ENCODE measurements around the gene PDE7B. TPM values are rescaled to one million over a fixed set of nuclear protein-coding genes. Genes with fewer than 3 reads are reported as not detected.

Gene PDE7B
- total RNA-seq, 3 donors from 2014 or later: 2.1 to 4.0 (median 2.2) TPM

DNA sequence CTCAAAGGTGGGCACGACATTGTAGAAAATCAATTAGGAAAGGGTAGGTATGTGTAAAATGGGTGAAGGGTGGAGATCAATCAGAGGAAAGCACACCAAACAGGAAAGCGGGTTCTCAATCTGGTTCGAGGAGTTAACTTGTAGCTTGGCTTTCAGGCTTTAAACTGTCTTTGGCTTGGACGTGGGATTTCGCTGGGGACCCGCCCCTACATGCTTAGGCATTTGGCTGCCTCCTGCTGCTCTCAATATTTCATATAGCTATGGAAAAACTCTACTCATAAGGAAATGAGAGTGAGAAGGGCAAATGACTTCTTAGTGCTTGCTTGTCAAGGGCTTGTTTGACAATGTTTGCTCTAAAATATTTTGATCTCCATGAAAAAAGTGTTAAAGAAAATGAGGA, 38.1 kb upstream of the PDE7B start:
- TF ChIP-seq, protein P1, sequence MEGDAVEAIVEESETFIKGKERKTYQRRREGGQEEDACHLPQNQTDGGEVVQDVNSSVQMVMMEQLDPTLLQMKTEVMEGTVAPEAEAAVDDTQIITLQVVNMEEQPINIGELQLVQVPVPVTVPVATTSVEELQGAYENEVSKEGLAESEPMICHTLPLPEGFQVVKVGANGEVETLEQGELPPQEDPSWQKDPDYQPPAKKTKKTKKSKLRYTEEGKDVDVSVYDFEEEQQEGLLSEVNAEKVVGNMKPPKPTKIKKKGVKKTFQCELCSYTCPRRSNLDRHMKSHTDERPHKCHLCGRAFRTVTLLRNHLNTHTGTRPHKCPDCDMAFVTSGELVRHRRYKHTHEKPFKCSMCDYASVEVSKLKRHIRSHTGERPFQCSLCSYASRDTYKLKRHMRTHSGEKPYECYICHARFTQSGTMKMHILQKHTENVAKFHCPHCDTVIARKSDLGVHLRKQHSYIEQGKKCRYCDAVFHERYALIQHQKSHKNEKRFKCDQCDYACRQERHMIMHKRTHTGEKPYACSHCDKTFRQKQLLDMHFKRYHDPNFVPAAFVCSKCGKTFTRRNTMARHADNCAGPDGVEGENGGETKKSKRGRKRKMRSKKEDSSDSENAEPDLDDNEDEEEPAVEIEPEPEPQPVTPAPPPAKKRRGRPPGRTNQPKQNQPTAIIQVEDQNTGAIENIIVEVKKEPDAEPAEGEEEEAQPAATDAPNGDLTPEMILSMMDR (IDR thresholded peaks at IDR 0.05): no peak
- DNase-seq (no peak), ATAC-seq (no peak)
- intact Hi-C loops (cut with DNase I, micrococcal nuclease): no loop called here
- Histone ChIP-seq H3K36me3 (ENCODE audit: low read depth) (no peaks in the 10 kb centered on the region), H3K4me3 (no peak overlapping the region), H3K4me1 (ENCODE audit: low read depth) (no peaks in the 10 kb centered on the region), H3K9me3 (no peaks in the 10 kb centered on the region)

- ATAC-seq (no peak), DNase-seq (no peak)
- intact Hi-C loops (cut with DNase I, micrococcal nuclease): no loop called here
- no peaks in the 10 kb centered on the region for H3K36me3 ChIP-seq (ENCODE audit: low read depth)
- TF ChIP-seq, protein P1 (IDR thresholded peaks at IDR 0.05): no peak
- H3K4me1 ChIP-seq (ENCODE audit: low read depth): no peaks in the 10 kb centered on the region
- H3K4me3 ChIP-seq: no peak overlapping the region
- no peaks in the 10 kb centered on the region for H3K9me3 ChIP-seq
Measured at GRCh38 chr6:135814043-135814442, 37.5 kb upstream of the PDE7B start.

DNA sequence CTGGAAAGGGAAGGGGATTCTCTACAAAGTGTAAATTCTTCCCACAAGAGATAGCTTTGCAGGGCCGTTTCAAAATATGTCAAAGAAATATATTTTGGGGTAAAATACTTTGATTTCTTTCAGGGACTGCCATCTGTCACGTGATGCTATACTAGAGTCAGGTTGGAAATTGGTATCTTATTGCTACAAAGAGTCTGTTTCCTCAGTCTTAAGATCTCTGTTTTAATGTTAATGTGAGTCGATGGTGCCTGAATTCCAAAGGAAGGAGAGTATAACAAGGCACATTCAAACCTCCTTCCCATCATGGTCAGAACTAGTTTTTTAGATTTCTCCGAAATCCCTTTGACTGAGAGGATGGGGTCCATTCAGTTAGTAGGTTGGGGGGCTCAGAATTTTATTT, 36.3 kb upstream of the PDE7B start:
- DNase-seq: no peak
- TF ChIP-seq, protein P1 (IDR thresholded peaks at IDR 0.05): no peak
- H3K4me1 ChIP-seq (ENCODE audit: low read depth): no peaks in the 10 kb centered on the region
- no peaks in the 10 kb centered on the region for H3K36me3 ChIP-seq (ENCODE audit: low read depth)
- no peak for ATAC-seq
- H3K4me3 ChIP-seq: no peak overlapping the region
- H3K9me3 ChIP-seq: no peaks in the 10 kb centered on the region
- intact Hi-C loops (cut with DNase I, micrococcal nuclease): no loop called here

DNA sequence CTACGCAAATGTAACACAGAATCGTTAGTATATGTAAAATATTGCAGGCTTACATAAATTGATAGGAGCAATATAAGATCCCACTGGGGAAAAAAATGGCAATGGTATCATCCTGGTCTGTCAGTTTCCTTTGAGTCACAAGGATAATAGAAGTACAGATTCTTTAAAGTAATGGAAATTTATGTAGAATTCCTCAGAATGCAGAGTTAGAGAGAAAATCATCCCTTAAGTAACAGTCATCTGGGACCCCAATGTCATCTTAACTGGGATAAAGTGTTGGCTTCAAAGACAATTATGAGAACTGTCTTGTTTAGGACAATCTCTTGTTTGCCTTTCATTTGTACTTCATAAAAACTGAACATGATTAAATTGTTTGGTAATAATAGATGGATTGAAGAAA, 34.5 kb upstream of the PDE7B start:
- TF ChIP-seq, protein P1 (IDR thresholded peaks at IDR 0.05): no peak
- ATAC-seq (no peak), DNase-seq (no peak)
- H3K4me1 ChIP-seq (ENCODE audit: low read depth): no peaks in the 10 kb centered on the region
- H3K4me3 ChIP-seq: no peak overlapping the region
- no peaks in the 10 kb centered on the region for H3K36me3 ChIP-seq (ENCODE audit: low read depth)
- no peaks in the 10 kb centered on the region for H3K9me3 ChIP-seq
- intact Hi-C loops (cut with DNase I, micrococcal nuclease): no loop called here

GRCh38 chr6:135819665-135820064, 31.8 kb upstream of the PDE7B start:
- no peak for ATAC-seq
- Histone ChIP-seq H3K4me1 (ENCODE audit: low read depth) (no peaks in the 10 kb centered on the region), H3K36me3 (ENCODE audit: low read depth) (no peaks in the 10 kb centered on the region), H3K4me3 (no peak overlapping the region), H3K9me3 (no peaks in the 10 kb centered on the region)
- intact Hi-C loops (cut with DNase I, micrococcal nuclease): no loop called here
- TF ChIP-seq, protein P1 (IDR thresholded peaks at IDR 0.05): no peak
- no peak for DNase-seq

- DNase-seq: no peak
- Histone ChIP-seq H3K4me3 (no peak overlapping the region), H3K36me3 (ENCODE audit: low read depth) (no peaks in the 10 kb centered on the region), H3K9me3 (no peaks in the 10 kb centered on the region), H3K4me1 (ENCODE audit: low read depth) (no peaks in the 10 kb centered on the region)
- TF ChIP-seq, protein P1 (IDR thresholded peaks at IDR 0.05): no peak
- no peak for ATAC-seq
- intact Hi-C loops (cut with DNase I, micrococcal nuclease): no loop called here
Measured at GRCh38 chr6:135820340-135820739, 31.2 kb upstream of the PDE7B start.

Data from mucosa of descending colon (tissue), 3 donors.